Coronary artery (tissue), 2 donors: Measurements from ENCODE around the gene FAM156B.
A peak's percentile ranks its signal among the peaks of the same experiment; 100 is the strongest.
"Not testable (repeated sequence)": the region's sequence is repeated elsewhere in the genome, so short reads cannot be mapped to it uniquely, and the experiment has no call there.

ENCODE experiments used
- DNase-seq: peaks from one replicate; pipeline ENCODE4 v3.0.0-alpha.2; 2017; ENCODE audit warnings: low spot score
- H3K27ac ChIP-seq, 2 donors: fragments of 200-600 bp; sonication (generic); one replicate each; pipeline ENCODE4 v1.5.1; 2016 to 2019
- H3K4me3 ChIP-seq: fragments of 200-600 bp; sonication (generic); 2 replicates; pipeline ENCODE4 v1.5.1; 2016; ENCODE audit warnings: mild to moderate bottlenecking, moderate library complexity
- TF ChIP-seq, protein P1 (sequence below): fragments of 200-600 bp; sonication (generic); IDR thresholded peaks from one replicate; pipeline ENCODE4 v1.5.1; 2019; ENCODE audit warnings: antibody characterized with exemption

FAM156B gene

DNA sequence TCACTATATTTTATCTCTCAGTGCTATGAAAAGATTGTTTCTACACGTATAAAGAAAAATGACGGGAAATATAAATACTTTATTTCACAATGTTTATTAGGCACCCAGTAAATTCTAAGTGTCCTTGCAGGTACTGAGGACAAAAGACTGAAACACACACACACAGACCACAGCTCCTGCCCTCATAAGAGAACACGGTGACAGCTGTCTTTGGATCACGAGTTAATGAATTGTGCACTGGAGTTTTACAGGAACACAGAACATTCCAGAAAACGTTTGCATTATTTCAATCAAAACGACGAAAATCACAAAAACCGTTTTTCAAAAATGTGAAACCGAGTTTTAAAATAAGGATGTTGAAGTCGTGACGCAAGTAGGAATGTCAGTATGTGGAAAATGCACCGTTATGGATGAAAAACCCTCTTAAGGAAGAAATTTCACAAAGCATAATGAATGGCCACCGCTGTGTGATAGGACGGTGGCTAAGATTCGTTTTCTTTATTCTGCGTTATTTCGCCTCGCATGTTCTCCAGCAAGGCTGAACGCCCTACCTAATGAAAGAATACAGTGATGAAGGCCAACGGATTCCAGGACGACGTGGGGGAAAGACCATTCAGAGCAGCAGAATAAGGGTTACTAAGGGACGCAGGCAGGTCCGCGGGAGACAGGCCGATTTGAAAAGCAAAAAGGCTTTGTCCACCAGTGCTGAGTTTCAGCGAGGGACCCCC lies 37.0 kb downstream of the FAM156B start:
- H3K27ac ChIP-seq: peak overlapping the region; percentile 88 to 98
- TF ChIP-seq, protein P1, sequence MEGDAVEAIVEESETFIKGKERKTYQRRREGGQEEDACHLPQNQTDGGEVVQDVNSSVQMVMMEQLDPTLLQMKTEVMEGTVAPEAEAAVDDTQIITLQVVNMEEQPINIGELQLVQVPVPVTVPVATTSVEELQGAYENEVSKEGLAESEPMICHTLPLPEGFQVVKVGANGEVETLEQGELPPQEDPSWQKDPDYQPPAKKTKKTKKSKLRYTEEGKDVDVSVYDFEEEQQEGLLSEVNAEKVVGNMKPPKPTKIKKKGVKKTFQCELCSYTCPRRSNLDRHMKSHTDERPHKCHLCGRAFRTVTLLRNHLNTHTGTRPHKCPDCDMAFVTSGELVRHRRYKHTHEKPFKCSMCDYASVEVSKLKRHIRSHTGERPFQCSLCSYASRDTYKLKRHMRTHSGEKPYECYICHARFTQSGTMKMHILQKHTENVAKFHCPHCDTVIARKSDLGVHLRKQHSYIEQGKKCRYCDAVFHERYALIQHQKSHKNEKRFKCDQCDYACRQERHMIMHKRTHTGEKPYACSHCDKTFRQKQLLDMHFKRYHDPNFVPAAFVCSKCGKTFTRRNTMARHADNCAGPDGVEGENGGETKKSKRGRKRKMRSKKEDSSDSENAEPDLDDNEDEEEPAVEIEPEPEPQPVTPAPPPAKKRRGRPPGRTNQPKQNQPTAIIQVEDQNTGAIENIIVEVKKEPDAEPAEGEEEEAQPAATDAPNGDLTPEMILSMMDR: no peak
- no peak for DNase-seq
- H3K4me3 ChIP-seq: peak overlapping the region; percentile 94

DNA sequence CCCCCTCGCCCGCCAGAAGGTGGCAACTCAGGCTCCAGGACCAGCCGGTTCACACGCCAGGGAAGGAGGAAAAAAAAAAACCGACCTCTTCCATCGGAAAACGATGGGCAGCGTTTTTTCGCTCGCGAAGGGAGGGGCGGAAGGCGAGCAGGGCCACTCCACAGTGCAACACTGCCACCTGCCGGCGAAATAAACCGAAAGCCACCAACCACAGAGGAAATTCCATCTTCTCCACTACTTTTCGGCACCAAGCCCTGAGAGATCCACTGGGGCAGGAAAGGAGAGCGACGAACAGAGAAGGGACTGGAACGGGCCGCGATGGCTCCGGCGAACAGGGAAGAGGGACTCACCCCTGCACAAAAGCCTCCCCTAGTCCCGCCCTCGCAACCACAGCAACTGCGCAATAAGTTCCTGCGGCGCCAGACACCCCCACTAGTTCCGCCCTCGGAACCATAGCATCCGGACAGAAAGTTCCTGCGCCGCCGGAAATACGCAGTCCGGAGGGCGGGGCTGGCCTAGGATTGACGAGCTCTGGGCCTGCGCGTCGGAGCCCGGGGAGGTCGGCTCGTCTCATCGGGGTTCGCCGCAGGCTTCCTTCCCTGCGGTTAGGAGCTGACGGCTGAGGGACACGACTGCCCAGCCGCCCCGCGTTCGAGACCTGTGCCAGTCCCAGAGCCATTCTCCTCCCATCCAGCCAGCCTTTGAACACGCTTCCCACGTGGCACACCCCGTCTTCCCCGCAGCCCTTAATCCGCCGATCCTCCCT lies 37.8 kb downstream of the FAM156B start:
- peak overlapping the region; percentile 88 to 98 for H3K27ac ChIP-seq
- TF ChIP-seq, protein P1: peak; percentile 95
- H3K4me3 ChIP-seq: peak overlapping the region; percentile 94
- peak; percentile 97 for DNase-seq

DNA sequence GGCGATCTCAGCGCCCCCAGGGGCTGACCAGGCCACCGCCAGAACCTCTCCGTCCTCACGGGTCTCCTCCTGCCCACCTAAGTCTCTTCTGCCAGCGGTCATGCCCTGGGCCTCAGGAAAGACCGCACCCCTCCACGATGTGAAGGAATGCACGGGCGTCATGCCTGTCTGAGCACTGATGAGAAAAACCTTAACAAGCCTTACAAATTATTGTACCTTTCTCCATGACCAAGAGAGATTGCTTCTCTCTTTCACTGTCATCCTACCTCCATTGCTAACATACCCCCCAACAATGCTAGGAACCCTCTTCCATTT lies 38.3 kb downstream of the FAM156B start:
- Histone ChIP-seq H3K27ac (peak overlapping the region; percentile 88 to 98), H3K4me3 (peak overlapping the region; percentile 94)
- DNase-seq: not testable (repeated sequence)

DNA sequence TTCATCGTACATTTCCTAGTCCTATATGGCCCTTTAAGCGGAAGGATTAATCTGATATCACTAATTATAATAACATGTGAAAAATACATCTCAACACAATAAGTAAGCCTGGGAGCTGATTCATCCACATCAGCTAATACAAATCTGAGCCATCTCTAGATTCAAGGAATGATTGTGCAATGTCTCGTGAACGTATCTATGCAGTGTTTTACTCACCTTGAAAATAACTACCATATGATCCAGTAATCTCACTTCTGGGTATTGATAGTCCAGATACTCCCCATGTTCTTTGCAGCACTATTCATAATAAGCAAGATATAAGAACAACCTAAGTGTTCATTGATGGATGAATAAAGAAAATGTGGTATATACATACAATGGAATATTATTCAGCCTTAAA lies 43.6 kb downstream of the FAM156B start:
- not testable (repeated sequence) for H3K4me3 ChIP-seq, DNase-seq, H3K27ac ChIP-seq

DNA sequence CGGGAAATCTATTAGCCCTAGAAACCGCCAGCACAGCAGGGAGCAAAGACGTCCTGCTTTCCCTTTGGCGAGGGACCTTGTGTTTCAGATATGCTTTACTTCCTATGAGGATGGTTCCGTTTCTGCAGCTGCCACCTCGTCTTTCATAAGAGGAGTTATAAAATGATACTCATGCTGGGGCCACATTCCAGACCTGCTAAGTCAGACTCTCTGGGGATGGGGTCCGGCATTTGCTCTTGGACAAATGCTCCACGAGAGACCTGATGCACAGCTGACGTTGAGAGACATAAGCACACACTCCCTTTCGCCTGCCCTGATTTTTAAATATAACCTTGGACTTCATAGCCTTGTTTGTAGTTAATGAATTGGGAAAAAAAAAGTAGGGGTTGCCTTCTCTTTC lies 44.6 kb downstream of the FAM156B start:
- DNase-seq, H3K4me3 ChIP-seq, H3K27ac ChIP-seq: not testable (repeated sequence)

DNA sequence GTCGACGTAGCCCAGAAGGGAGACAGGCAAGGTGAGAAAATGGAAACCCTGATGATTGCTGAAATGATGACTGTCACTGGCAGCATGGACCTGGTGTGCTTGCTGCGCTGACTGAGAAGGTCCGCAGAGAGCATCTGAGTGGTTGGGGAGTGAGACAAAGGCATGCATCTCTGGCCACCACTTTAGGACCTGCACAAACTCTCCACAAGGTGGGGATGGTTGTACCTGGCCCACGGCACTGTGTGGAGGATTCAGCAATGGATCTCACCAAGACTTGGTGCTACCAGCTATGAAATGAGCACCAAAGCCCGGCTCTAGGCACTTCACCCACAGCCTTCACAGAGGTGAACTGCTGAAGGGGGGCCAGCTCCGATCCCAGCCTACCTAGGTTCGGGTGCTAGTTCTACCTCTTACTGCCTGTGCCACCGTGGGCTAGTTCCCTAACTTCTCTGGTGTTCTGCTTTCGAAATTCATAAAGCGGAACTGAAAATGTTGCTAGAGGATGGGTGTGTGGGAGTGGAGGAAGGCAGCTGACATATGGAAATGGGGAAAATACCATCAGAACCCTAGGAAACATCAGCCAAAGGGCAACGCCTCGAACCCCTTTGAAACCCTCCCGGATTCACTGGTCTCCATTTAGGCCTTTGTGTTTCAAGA lies 48.8 kb downstream of the FAM156B start:
- DNase-seq, H3K4me3 ChIP-seq, H3K27ac ChIP-seq: not testable (repeated sequence)

DNA sequence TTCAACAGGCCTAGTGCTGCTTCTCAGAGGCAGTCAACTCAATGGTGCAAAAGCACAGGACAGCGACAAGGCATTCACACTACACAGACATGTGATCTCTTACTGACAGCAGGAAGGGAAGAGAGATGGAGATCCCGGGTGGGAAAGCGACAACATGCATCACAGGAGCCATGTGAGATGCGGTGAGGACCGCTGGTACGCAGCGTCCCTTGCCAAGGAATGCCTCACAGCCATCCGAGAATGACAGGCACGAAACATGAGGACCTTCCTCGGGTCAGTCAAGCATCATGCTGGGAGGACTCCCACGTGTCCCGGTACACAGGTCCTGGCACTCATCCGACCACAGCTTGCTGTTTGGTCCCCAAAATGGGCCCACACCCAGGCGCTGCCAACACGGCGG lies 50.4 kb downstream of the FAM156B start:
- H3K27ac ChIP-seq, H3K4me3 ChIP-seq, DNase-seq: not testable (repeated sequence)

DNA sequence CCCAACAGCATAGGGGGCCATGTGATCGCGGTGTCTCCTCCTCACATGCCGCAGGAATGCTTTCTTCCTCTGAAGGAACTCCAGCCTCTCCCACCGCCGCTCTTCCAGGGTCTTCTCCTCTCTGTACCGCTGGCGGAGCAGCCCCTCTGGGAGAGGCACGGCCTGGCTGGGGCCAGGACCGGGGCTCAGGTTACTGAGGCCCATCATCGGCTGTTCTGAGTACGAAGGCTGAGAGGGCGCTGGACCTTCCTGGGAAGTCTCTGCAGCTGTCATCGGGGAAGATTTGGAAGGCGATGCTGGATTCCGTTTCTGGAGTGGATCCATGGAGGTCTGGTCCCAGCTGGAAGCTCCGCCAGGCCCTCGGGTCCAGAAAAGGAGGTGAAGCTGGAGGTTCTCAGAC lies 51.1 kb downstream of the FAM156B start:
- H3K4me3 ChIP-seq, DNase-seq, H3K27ac ChIP-seq: not testable (repeated sequence)

DNA sequence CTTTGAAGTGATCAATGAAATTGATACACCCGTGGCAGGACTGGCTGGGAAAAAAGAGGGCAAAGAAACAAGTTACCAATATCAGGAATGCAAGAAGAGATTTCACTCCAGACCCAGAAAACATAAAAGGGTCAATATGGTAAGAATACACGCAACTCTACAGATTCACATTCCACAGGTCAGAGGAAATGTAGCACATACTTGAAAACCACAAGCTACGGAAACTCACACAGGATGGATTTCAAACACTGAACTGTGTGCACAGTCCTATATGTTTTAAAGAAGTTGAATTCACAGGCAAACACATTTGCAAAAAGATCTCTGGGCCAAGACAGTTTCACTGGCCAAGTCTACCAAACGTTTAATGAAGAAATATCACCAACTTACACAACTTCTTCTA lies 52.2 kb downstream of the FAM156B start:
- not testable (repeated sequence) for DNase-seq, H3K27ac ChIP-seq, H3K4me3 ChIP-seq

DNA sequence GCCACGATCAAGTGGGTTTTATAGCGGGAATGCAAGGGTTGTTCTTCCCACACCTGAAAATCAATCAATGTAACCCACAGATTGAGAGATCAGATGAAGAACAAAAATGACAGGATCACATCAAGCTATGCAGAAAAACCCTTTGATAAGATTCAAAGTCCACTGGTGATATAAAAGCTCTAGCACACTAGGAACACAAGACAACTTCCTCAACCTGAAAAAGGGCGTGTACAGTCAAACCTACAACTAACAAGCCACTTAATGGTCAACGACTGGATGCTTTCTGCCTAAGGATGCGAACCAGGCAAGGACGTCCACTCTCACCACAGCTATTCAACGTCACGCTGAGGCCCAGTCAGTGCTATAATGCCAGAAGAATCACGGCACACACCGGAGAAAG lies 52.8 kb downstream of the FAM156B start:
- not testable (repeated sequence) for DNase-seq, H3K27ac ChIP-seq, H3K4me3 ChIP-seq
